GM23338 (cell line): ENCODE measurements around the gene NCCRP1.

Experiments used
- EZH2 ChIP-seq: fragments of 200-600 bp; sonication (generic); IDR thresholded peaks from one replicate; pipeline ENCODE4 v1.8.0; 2017; ENCODE audit warnings: antibody characterized with exemption, mild to moderate bottlenecking, low read depth; ENCODE audit not compliant: unreplicated experiment
- EZH2phosphoT487 ChIP-seq: fragments of 200-600 bp; sonication (generic); IDR thresholded peaks from one replicate; pipeline ENCODE4 v1.8.1; 2018; ENCODE audit warnings: antibody characterized with exemption; ENCODE audit not compliant: unreplicated experiment
- POLR2AphosphoS5 ChIP-seq: IDR thresholded peaks from 2 replicates; pipeline ENCODE4 v1.6.1; 2016; ENCODE audit warnings: antibody characterized with exemption, low read depth
- ZNF331 ChIP-seq: fragments of 250-450 bp; sonication (Bioruptor Pico); IDR thresholded peaks from 2 replicates; pipeline ENCODE4 v1.5.0; 2020; ENCODE audit warnings: low read depth, mild to moderate bottlenecking, moderate library complexity
- TF ChIP-seq, protein P1 (sequence below), 2 experiments: fragments of 200-600 bp in 1 of 2; sonication (generic) in 1 of 2; conservative IDR thresholded peaks; 2 replicates each; pipeline versions ENCODE4 v1.5.1 to v1.6.1; 2016 to 2017; ENCODE audit warnings: antibody characterized with exemption in 2 of 2, low read depth in 2 of 2, mild to moderate bottlenecking in 2 of 2, moderate library complexity in 1 of 2
- TF ChIP-seq, protein P2 (sequence below): IDR thresholded peaks from 2 replicates; pipeline ENCODE4 v1.6.1; 2016; ENCODE audit warnings: antibody characterized with exemption
- TF ChIP-seq, protein P3 (sequence below): IDR thresholded peaks from one replicate; pipeline ENCODE4 v1.6.1; 2018; ENCODE audit warnings: antibody characterized with exemption; ENCODE audit not compliant: unreplicated experiment

DNA sequence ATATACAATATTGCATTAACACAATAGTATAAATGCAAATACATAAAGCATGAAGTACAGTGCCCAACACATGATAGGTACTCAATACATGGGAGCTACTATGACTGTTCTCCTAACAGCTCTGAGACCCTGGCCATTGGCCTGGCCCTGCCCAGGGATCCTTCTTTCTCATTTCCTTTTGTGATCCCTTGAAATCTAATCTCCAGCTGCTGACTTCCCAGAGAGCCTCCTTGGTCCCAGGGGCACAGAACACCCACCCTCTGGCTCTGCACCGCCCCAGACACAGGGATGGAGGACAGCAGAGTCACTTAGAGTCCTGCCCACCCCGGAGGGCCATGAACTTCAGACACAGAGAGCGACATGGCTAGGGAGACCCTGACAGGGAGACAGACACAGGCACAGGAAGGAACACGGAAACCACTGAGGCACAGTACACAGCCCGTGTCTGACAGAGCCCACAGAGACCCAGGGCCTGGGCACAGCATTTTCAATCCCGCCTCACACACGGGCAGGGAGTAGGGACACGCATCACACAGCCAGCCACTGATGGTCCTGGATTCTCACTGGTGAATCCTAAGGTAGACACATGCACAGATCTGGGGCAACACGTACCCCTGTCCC, 11.5 kb downstream of the NCCRP1 start:
- TF ChIP-seq, protein P1, sequence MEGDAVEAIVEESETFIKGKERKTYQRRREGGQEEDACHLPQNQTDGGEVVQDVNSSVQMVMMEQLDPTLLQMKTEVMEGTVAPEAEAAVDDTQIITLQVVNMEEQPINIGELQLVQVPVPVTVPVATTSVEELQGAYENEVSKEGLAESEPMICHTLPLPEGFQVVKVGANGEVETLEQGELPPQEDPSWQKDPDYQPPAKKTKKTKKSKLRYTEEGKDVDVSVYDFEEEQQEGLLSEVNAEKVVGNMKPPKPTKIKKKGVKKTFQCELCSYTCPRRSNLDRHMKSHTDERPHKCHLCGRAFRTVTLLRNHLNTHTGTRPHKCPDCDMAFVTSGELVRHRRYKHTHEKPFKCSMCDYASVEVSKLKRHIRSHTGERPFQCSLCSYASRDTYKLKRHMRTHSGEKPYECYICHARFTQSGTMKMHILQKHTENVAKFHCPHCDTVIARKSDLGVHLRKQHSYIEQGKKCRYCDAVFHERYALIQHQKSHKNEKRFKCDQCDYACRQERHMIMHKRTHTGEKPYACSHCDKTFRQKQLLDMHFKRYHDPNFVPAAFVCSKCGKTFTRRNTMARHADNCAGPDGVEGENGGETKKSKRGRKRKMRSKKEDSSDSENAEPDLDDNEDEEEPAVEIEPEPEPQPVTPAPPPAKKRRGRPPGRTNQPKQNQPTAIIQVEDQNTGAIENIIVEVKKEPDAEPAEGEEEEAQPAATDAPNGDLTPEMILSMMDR (conservative IDR thresholded peaks at IDR 0.05; ENCODE audit: low read depth in 2 of 2): no peak
- TF ChIP-seq EZH2phosphoT487: no peak
- no peak for TF ChIP-seq EZH2
- TF ChIP-seq, protein P2, sequence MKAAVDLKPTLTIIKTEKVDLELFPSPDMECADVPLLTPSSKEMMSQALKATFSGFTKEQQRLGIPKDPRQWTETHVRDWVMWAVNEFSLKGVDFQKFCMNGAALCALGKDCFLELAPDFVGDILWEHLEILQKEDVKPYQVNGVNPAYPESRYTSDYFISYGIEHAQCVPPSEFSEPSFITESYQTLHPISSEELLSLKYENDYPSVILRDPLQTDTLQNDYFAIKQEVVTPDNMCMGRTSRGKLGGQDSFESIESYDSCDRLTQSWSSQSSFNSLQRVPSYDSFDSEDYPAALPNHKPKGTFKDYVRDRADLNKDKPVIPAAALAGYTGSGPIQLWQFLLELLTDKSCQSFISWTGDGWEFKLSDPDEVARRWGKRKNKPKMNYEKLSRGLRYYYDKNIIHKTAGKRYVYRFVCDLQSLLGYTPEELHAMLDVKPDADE: no peak
- TF ChIP-seq POLR2AphosphoS5: no peak
- TF ChIP-seq, protein P3, sequence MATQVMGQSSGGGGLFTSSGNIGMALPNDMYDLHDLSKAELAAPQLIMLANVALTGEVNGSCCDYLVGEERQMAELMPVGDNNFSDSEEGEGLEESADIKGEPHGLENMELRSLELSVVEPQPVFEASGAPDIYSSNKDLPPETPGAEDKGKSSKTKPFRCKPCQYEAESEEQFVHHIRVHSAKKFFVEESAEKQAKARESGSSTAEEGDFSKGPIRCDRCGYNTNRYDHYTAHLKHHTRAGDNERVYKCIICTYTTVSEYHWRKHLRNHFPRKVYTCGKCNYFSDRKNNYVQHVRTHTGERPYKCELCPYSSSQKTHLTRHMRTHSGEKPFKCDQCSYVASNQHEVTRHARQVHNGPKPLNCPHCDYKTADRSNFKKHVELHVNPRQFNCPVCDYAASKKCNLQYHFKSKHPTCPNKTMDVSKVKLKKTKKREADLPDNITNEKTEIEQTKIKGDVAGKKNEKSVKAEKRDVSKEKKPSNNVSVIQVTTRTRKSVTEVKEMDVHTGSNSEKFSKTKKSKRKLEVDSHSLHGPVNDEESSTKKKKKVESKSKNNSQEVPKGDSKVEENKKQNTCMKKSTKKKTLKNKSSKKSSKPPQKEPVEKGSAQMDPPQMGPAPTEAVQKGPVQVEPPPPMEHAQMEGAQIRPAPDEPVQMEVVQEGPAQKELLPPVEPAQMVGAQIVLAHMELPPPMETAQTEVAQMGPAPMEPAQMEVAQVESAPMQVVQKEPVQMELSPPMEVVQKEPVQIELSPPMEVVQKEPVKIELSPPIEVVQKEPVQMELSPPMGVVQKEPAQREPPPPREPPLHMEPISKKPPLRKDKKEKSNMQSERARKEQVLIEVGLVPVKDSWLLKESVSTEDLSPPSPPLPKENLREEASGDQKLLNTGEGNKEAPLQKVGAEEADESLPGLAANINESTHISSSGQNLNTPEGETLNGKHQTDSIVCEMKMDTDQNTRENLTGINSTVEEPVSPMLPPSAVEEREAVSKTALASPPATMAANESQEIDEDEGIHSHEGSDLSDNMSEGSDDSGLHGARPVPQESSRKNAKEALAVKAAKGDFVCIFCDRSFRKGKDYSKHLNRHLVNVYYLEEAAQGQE: no peak
- no peak for TF ChIP-seq ZNF331 (CRISPR knock-in tag)
